Upper lobe of left lung (tissue), 4 donors: ENCODE measurements around the gene AADAC.

Experiments
- POLR2AphosphoS5 ChIP-seq, 2 donors: sonication (generic); formaldehyde crosslinking; IDR thresholded peaks; one replicate each; pipeline ENCODE4 v1.5.1; 2017; ENCODE audit warnings: antibody characterized with exemption in 2 of 2
- TF ChIP-seq, protein P1 (sequence below), 6 experiments: fragments of 450-650 bp in 4 of 6; fragments of 200-600 bp in 2 of 6; sonication (generic) in 2 of 6; IDR thresholded peaks; one replicate each; pipeline ENCODE4 v1.5.1; 2016 to 2019; ENCODE audit warnings: antibody characterized with exemption in 6 of 6

DNA sequence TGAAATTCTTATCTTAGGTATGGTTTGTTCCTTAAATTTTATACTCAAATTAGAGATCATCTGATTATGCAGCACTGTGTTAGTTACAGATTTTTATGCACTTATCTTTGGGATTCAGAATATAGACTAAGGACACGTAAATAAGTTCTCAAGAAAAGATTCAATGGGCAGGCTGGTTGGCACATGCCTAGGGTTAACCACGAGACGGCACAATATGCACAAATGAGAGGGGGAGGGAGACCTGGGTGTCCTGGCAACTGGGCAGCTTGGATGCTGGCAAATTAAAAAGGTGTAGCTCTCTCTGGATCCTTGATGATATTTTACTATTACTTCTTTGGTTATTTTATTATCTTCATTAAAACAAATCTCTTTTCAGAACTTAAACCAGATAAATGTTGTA, 672 bp downstream of the AADAC start:
- no peak for TF ChIP-seq POLR2AphosphoS5 (IDR thresholded peaks at IDR 0.05)
- TF ChIP-seq, protein P1, sequence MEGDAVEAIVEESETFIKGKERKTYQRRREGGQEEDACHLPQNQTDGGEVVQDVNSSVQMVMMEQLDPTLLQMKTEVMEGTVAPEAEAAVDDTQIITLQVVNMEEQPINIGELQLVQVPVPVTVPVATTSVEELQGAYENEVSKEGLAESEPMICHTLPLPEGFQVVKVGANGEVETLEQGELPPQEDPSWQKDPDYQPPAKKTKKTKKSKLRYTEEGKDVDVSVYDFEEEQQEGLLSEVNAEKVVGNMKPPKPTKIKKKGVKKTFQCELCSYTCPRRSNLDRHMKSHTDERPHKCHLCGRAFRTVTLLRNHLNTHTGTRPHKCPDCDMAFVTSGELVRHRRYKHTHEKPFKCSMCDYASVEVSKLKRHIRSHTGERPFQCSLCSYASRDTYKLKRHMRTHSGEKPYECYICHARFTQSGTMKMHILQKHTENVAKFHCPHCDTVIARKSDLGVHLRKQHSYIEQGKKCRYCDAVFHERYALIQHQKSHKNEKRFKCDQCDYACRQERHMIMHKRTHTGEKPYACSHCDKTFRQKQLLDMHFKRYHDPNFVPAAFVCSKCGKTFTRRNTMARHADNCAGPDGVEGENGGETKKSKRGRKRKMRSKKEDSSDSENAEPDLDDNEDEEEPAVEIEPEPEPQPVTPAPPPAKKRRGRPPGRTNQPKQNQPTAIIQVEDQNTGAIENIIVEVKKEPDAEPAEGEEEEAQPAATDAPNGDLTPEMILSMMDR (IDR thresholded peaks at IDR 0.05): no peak
